Ascending aorta (tissue), 2 donors: ENCODE measurements around the gene GCLC. TPM values are rescaled to one million over a fixed set of nuclear protein-coding genes. Genes with fewer than 3 reads are reported as not detected.

ENCODE experiments used
- DNase-seq, 2 donors: peaks; one replicate each; pipeline ENCODE4 v3.0.0-alpha.2; 2019; ENCODE audit warnings: low spot score in 2 of 2
- H3K27ac ChIP-seq, 2 donors: fragments of 200-600 bp; sonication (generic); one replicate each; pipeline ENCODE4 v1.5.1; 2016 to 2017; ENCODE audit warnings: mild to moderate bottlenecking in 1 of 2
- H3K27me3 ChIP-seq: fragments of 200-600 bp; sonication (generic); one replicate; pipeline ENCODE4 v1.5.1; 2017
- H3K36me3 ChIP-seq, 2 donors: fragments of 200-600 bp; sonication (generic); one replicate each; pipeline ENCODE4 v1.5.1; 2016
- H3K4me1 ChIP-seq, 2 donors: fragments of 200-600 bp; sonication (generic); one replicate each; pipeline ENCODE4 v1.5.1; 2016 to 2017; ENCODE audit warnings: mild to moderate bottlenecking in 1 of 2
- H3K4me3 ChIP-seq, 2 donors: fragments of 200-600 bp; sonication (generic); one replicate each; pipeline ENCODE4 v1.5.1; 2016 to 2017; ENCODE audit warnings: mild to moderate bottlenecking in 1 of 2
- H3K9me3 ChIP-seq, 2 donors: fragments of 200-600 bp; sonication (generic); one replicate each; pipeline ENCODE4 v1.5.1; 2016
- CTCF ChIP-seq, 3 experiments: fragments of 200-600 bp in 2 of 3; fragments of 450-650 bp in 1 of 3; sonication (generic) in 2 of 3; IDR thresholded peaks; one replicate each; pipeline ENCODE4 v1.5.1; 2016 to 2019; ENCODE audit warnings: antibody characterized with exemption in 3 of 3, mild to moderate bottlenecking in 1 of 3, moderate library complexity in 1 of 3
- intact Hi-C: fragments of 100-400 bp; cut with DNase I; formaldehyde crosslinking; loops from one replicate; pipeline ENCODE4 v1.15.1; 2023
- total RNA-seq: library from RNA; depleted of rRNA; stranded (reverse); fragments of >200 nt; gene quantifications from one replicate; pipeline ENCODE4 v1.1.0, GENCODE V29; 2016

GCLC gene
- 54.9 TPM for total RNA-seq

- peak in 2 of 3 experiments; percentile 60 to 72 for TF ChIP-seq CTCF (IDR thresholded peaks at IDR 0.05)
- H3K4me1 ChIP-seq, result peaks cover 0 to 14% of the 10 kb centered on the region in 2 donors
These were observed at the start of gene GCLC for GRCh38 chr6:53544470-53545308. Gene GCLC, minus strand, starts transcription at chr6:53545101. Its CDS starts 456 bp downstream, at chr6:53544645.

GRCh38 chr6:53594596-53594995 lies 49.7 kb upstream of the GCLC start:
- H3K27ac ChIP-seq, result no peak overlapping the region
- intact Hi-C loops, result no loop called here
- TF ChIP-seq CTCF (IDR thresholded peaks at IDR 0.05), result no peak
- H3K4me3 ChIP-seq, result no peak overlapping the region
- H3K9me3 ChIP-seq, result no peaks in the 10 kb centered on the region
- H3K4me1 ChIP-seq, result no peaks in the 10 kb centered on the region
- no peaks in the 10 kb centered on the region for H3K36me3 ChIP-seq
- H3K27me3 ChIP-seq, result no peaks in the 10 kb centered on the region
- no peak for DNase-seq

More at GRCh38 chr6:53544470-53545308, at the start of gene GCLC:
- Histone ChIP-seq H3K36me3 (no peaks in the 10 kb centered on the region), H3K27me3 (no peaks in the 10 kb centered on the region), H3K4me3 (peak within 1 kb of the TSS; percentile 81 to 96), H3K9me3 (no peaks in the 10 kb centered on the region), H3K27ac (peak within 1 kb of the TSS; percentile 89 to 93)
- intact Hi-C loops, result loop anchor here (2.0 to 5.0 kb wide), 3 partner anchors 106 to 1122 kb away; partner anchors contain the start of gene EFHC1
- DNase-seq, result peak; percentile 79 to 97

GRCh38 chr6:53593001-53593488 lies 48.1 kb upstream of the GCLC start:
- Histone ChIP-seq H3K27me3 (no peaks in the 10 kb centered on the region), H3K27ac (no peak overlapping the region), H3K9me3 (no peaks in the 10 kb centered on the region), H3K36me3 (no peaks in the 10 kb centered on the region), H3K4me1 (no peaks in the 10 kb centered on the region), H3K4me3 (no peak overlapping the region)
- no peak for DNase-seq
- intact Hi-C loops, result no loop called here
- no peak for TF ChIP-seq CTCF (IDR thresholded peaks at IDR 0.05)

GRCh38 chr6:53591873-53592272 lies 47.0 kb upstream of the GCLC start:
- H3K27ac ChIP-seq, result no peak overlapping the region
- no peaks in the 10 kb centered on the region for H3K9me3 ChIP-seq
- H3K36me3 ChIP-seq, result no peaks in the 10 kb centered on the region
- TF ChIP-seq CTCF (IDR thresholded peaks at IDR 0.05), result no peak
- H3K27me3 ChIP-seq, result no peaks in the 10 kb centered on the region
- H3K4me3 ChIP-seq, result no peak overlapping the region
- intact Hi-C loops, result no loop called here
- no peak for DNase-seq
- H3K4me1 ChIP-seq, result no peaks in the 10 kb centered on the region

GRCh38 chr6:53588816-53589509 lies 44.1 kb upstream of the GCLC start:
- no peaks in the 10 kb centered on the region for H3K27me3 ChIP-seq
- no peak overlapping the region for H3K4me3 ChIP-seq
- intact Hi-C loops, result no loop called here
- H3K27ac ChIP-seq, result no peak overlapping the region
- H3K36me3 ChIP-seq, result no peaks in the 10 kb centered on the region
- no peak for TF ChIP-seq CTCF (IDR thresholded peaks at IDR 0.05)
- H3K9me3 ChIP-seq, result no peaks in the 10 kb centered on the region
- no peaks in the 10 kb centered on the region for H3K4me1 ChIP-seq
- DNase-seq, result no peak
